ENCODE measurements around the gene EPS8L2.

The EPS8L2 gene

GRCh38 chr11:776263-776560 lies 70.2 kb downstream of the EPS8L2 start:
- Histone ChIP-seq H3K9me3 (ENCODE audit: control insufficient read depth in 2 of 2, low read length in 2 of 2) (no peaks in the 10 kb centered on the region), H3K27me3 (ENCODE audit: control insufficient read depth in 2 of 2, insufficient read depth in 2 of 2, low read length in 2 of 2) (no peaks in the 10 kb centered on the region), H3K9ac (ENCODE audit: low read depth in 1 of 2, low read length in 2 of 2) (peak overlapping the region; percentile 66 to 91), H3K36me3 (ENCODE audit: control insufficient read depth in 2 of 2, insufficient read depth in 2 of 2, low read length in 2 of 2) (peaks cover 10 to 14% of the 10 kb centered on the region in 2 donors), H3K4me3 (ENCODE audit: low read length in 2 of 2) (peak overlapping the region; percentile 74 to 80), H3K4me1 (ENCODE audit: control insufficient read depth in 2 of 2, insufficient read depth in 2 of 2, low read length in 2 of 2) (peaks cover 14 to 21% of the 10 kb centered on the region in 2 donors), H3K27ac (ENCODE audit: low read depth in 2 of 2, low read length in 2 of 2) (no peak overlapping the region)

- peak overlapping the region; percentile 66 to 91 for H3K9ac ChIP-seq (ENCODE audit: low read depth in 1 of 2, low read length in 2 of 2)
- peak overlapping the region; percentile 74 to 80 for H3K4me3 ChIP-seq (ENCODE audit: low read length in 2 of 2)
- no peaks in the 10 kb centered on the region for H3K9me3 ChIP-seq (ENCODE audit: control insufficient read depth in 2 of 2, low read length in 2 of 2)
- peaks cover 10 to 11% of the 10 kb centered on the region in 2 donors for H3K36me3 ChIP-seq (ENCODE audit: control insufficient read depth in 2 of 2, insufficient read depth in 2 of 2, low read length in 2 of 2)
- peaks cover 14 to 21% of the 10 kb centered on the region in 2 donors for H3K4me1 ChIP-seq (ENCODE audit: control insufficient read depth in 2 of 2, insufficient read depth in 2 of 2, low read length in 2 of 2)
- no peaks in the 10 kb centered on the region for H3K27me3 ChIP-seq (ENCODE audit: control insufficient read depth in 2 of 2, insufficient read depth in 2 of 2, low read length in 2 of 2)
- H3K27ac ChIP-seq (ENCODE audit: low read depth in 2 of 2, low read length in 2 of 2): peak overlapping the region; percentile 52 to 58
Measured at GRCh38 chr11:776561-777287, 70.7 kb downstream of the EPS8L2 start.

Data from mucosa of rectum (tissue), 2 donors.